Epithelial cell of proximal tubule (primary cell): ENCODE data around the gene CENPL. TPM values are rescaled to one million over a fixed set of nuclear protein-coding genes. Genes with fewer than 3 reads are reported as not detected.

Experiments
- DNase-seq: peaks from one replicate; pipeline ENCODE4 v3.0.0-alpha.2; 2011; ENCODE audit warnings: low read depth
- H3K4me3 ChIP-seq: 2 replicates; pipeline ENCODE4 v1.5.1; 2011; ENCODE audit warnings: low read depth, mild to moderate bottlenecking, low read length
- total RNA-seq: library from RNA; depleted of rRNA; stranded (reverse); fragments of >200 nt; gene quantifications from 2 replicates; pipeline ENCODE4 v1.2.3, GENCODE V29; 2015
- TF ChIP-seq, protein P1 (sequence below): conservative IDR thresholded peaks from 2 replicates; pipeline ENCODE4 v1.5.1; 2012; ENCODE audit warnings: low read depth, mild to moderate bottlenecking, low read length

CENPL gene, protein sequence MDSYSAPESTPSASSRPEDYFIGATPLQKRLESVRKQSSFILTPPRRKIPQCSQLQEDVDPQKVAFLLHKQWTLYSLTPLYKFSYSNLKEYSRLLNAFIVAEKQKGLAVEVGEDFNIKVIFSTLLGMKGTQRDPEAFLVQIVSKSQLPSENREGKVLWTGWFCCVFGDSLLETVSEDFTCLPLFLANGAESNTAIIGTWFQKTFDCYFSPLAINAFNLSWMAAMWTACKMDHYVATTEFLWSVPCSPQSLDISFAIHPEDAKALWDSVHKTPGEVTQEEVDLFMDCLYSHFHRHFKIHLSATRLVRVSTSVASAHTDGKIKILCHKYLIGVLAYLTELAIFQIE
- 11.8 and 17.7 TPM in 2 replicates for total RNA-seq

DNA sequence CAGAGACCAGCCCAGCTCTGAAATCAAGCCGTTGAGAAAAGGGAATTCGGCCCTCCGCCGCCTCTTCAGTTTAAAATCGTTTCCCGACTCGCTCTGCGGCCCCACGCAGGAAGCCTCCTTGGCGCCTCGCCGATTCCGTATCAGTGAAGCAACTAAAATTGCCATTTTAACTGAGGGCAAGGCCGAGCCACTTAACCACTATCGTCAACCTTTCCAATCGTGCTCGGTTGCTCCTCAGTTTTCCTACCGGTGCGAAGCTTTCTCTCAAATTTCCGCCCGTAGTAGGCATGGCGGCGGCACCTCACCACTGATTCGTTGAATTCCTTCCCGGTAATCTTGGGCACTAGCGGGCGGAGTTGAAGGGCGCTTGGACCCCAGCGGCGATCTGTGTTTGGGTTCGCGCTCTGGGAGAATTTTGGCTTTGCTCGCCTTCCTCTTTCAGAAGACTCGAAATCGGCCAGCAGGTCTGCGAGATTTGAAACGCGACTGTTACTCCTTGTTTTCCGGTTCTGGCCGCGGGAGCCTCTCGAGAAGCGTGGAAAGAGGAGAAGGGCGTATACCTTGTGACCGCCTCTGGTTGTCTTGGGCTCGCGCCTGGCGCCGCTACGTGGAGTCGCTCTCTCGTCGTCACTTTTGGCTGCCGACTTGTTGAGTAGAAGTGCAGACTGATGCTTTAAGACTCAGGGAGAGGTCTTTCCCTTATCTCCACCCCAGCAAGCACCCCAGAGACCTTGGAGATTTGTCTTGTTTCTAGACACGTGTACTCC, at the start of gene CENPL, which contains the start of gene DARS2:
Gene CENPL (minus strand): TSS at position 569 of the 767 bp plus-strand sequence. CDS start 13,584 bp downstream, outside the sequence.
Gene DARS2 (plus strand): TSS at position 359 of the 767 bp plus-strand sequence. CDS start 557 bp downstream, outside the sequence.
- peak within 1 kb of the TSS; percentile 96 for H3K4me3 ChIP-seq
- TF ChIP-seq, protein P1, sequence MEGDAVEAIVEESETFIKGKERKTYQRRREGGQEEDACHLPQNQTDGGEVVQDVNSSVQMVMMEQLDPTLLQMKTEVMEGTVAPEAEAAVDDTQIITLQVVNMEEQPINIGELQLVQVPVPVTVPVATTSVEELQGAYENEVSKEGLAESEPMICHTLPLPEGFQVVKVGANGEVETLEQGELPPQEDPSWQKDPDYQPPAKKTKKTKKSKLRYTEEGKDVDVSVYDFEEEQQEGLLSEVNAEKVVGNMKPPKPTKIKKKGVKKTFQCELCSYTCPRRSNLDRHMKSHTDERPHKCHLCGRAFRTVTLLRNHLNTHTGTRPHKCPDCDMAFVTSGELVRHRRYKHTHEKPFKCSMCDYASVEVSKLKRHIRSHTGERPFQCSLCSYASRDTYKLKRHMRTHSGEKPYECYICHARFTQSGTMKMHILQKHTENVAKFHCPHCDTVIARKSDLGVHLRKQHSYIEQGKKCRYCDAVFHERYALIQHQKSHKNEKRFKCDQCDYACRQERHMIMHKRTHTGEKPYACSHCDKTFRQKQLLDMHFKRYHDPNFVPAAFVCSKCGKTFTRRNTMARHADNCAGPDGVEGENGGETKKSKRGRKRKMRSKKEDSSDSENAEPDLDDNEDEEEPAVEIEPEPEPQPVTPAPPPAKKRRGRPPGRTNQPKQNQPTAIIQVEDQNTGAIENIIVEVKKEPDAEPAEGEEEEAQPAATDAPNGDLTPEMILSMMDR, result no peak
- peak; percentile 87 for DNase-seq

DNA sequence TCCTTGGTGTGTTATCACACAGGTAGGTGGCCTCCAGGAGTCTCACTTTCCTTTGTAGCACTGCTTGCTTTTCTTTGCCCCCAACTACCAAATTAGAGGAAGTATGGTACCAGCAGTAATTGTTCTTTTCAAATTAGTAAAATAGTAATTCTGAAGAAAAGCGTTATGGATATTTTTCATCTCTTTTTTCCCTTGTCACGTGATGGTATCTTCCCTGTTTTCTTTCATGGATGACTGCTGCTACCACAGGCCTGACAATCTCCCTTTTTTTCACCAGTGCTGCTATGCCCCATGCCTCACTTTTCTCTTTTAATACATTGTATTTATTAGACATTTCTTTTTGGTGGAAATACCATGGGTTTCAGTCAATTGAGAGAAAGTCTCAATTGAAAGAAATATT, 46.8 kb upstream of the CENPL start:
- TF ChIP-seq, protein P1, result no peak
- no peak for DNase-seq
- H3K4me3 ChIP-seq, result no peak overlapping the region

DNA sequence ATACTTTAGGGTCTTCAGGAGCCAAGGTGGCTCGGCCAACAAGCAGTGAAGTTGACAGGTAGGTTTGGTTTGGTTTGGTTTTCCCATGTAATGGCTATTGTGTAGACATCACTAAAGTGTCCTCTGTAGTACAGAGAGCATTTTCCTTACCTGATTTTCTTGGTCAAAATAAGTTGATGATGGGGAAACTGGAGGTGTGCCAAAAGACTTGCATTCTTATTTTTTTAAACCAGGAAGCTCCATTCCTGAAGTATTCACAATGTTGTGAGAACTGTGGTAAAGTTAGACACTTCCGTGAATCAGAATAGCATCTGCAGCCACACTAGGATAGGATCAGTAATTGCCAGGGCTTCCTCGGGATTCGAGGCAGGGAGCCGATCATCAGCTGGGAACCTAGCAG, 46.4 kb upstream of the CENPL start:
- no peak for DNase-seq
- no peak overlapping the region for H3K4me3 ChIP-seq
- TF ChIP-seq, protein P1, result no peak

DNA sequence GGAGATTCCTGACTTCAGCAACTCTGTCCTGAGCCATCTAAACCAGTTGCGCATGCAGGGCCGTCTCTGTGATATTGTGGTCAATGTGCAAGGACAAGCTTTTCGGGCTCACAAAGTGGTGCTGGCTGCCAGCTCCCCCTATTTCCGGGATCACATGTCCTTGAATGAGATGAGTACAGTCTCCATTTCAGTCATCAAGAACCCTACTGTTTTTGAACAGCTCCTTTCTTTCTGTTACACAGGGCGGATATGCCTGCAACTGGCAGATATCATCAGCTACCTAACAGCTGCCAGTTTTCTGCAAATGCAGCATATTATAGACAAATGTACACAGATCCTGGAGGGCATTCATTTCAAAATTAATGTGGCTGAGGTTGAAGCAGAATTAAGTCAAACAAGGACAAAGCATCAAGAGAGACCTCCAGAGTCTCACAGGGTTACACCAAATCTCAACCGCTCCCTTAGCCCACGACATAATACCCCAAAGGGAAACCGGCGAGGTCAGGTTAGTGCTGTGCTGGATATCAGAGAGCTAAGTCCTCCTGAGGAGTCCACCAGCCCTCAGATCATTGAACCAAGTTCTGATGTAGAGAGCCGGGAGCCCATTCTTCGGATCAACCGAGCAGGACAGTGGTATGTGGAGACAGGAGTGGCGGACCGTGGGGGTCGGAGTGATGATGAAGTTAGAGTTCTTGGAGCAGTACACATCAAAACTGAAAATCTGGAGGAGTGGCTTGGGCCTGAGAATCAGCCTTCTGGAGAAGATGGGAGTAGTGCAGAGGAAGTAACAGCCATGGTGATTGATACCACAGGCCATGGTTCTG, 45.8 kb upstream of the CENPL start:
- TF ChIP-seq, protein P1, result no peak
- DNase-seq, result no peak
- H3K4me3 ChIP-seq, result no peak overlapping the region

DNA sequence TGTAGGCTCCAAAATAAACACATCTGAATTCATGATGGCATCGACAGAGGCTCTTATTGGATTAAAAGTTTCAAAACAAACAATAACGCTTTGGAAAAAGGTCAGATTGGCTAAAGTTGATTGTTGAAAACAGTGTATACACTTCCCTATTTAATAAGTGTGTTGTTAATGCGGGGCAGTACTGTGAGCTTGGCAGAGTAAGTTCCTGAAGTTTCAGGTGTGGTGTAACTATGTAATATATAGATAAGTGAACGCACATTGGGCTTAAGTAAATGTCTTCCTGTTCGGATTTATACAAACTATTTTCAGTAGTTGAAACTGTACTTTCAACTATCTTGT, 44.3 kb upstream of the CENPL start:
- no peak for DNase-seq

More for the DNA sequence above, 44.3 kb upstream of the CENPL start:
- TF ChIP-seq, protein P1, result no peak
- H3K4me3 ChIP-seq, result peak overlapping the region; percentile 94
